ENCODE results near the gene PBX3.

- no peak for TF ChIP-seq POLR2A (IDR thresholded peaks at IDR 0.05; ENCODE audit: low read length)
- TF ChIP-seq GATA1 (IDR thresholded peaks at IDR 0.05; ENCODE audit: low read depth, low read length), result no peak
These were observed 116.8 kb downstream of the PBX3 start for GRCh38 chr9:125863923-125864322.
